ENCODE results near the gene LILRB1. TPM values are rescaled to one million over a fixed set of nuclear protein-coding genes. Genes with fewer than 3 reads are reported as not detected.

Gene LILRB1
- total RNA-seq, 1 donor from 2014 or later, result 1.5 TPM

DNA sequence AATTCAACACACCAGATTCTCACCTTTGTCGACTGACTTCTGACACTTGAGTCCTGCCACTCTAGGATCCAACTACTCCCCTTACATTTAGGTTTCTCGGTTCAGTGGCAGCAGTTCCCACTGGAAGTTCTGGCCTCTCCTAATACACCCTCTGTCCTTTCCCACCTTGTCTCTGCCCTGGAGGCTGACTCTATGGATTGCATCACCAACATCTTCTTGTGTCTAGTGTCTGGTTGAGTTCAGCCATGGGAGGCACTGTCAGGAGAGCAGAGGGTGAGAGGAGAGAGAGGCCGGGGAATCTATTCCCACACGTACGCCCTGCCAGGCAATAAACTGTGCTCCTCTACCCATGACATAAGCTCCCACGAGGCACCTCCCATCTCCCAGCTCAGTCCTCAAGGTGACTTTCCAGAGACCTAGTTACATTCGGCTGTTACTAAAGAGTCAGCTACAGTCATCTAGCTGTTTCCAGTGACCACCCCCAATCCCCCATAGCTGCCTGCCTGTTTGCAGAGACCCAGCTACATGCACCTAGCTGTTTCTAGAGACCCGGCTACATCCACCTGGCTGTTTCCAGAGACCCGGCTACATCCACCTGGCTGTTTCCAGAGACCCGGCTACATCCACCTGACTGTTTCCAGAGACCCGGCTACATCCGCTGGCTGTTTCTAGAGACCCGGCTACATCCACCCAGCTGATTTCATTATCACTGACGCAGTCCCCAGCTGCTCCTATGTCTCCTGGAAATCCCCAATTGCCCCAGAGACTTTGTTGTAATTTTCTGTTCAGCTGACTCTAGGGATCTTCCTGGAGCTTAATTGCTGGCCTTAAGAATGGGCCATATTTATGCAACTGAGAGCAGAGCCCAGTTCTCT, 24.4 kb downstream of the LILRB1 start:
- intact Hi-C loops (cut with micrococcal nuclease), result no loop called here
- Histone ChIP-seq H3K9me3 (replicated peaks) (no peaks in the 10 kb centered on the region), H3K36me3 (no peaks in the 10 kb centered on the region), H3K4me3 (no peak overlapping the region), H3K27me3 (ENCODE audit: low read depth) (peaks cover 65% of the 10 kb centered on the region), H3K27ac (replicated peaks) (no peak overlapping the region), H3K4me1 (no peaks in the 10 kb centered on the region)
- TF ChIP-seq, protein P1, sequence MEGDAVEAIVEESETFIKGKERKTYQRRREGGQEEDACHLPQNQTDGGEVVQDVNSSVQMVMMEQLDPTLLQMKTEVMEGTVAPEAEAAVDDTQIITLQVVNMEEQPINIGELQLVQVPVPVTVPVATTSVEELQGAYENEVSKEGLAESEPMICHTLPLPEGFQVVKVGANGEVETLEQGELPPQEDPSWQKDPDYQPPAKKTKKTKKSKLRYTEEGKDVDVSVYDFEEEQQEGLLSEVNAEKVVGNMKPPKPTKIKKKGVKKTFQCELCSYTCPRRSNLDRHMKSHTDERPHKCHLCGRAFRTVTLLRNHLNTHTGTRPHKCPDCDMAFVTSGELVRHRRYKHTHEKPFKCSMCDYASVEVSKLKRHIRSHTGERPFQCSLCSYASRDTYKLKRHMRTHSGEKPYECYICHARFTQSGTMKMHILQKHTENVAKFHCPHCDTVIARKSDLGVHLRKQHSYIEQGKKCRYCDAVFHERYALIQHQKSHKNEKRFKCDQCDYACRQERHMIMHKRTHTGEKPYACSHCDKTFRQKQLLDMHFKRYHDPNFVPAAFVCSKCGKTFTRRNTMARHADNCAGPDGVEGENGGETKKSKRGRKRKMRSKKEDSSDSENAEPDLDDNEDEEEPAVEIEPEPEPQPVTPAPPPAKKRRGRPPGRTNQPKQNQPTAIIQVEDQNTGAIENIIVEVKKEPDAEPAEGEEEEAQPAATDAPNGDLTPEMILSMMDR (IDR thresholded peaks at IDR 0.05; ENCODE audit: borderline replicate concordance), result no peak
- no peak for DNase-seq

DNA sequence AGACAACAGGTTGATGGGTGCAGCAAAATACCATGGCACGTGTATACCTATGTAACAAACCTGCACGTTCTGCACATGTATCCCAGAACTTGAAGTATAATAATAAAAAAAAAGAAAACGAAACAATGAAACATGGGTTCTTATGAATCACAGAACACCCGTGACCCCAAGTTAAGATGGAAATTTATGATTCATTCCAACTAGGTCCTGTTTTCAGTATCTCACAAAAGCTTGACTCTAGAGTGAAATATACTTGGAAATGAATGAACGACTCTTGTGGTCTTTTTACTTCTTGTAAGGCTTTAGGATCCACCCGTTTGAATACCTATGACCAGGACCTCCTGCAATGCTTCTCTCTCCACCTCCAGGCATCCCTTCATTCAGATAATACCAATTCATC, 29.0 kb downstream of the LILRB1 start:
- Histone ChIP-seq H3K9me3 (replicated peaks) (no peaks in the 10 kb centered on the region), H3K27ac (replicated peaks) (no peak overlapping the region), H3K27me3 (ENCODE audit: low read depth) (peaks cover 72% of the 10 kb centered on the region), H3K36me3 (no peaks in the 10 kb centered on the region), H3K4me1 (no peaks in the 10 kb centered on the region), H3K4me3 (no peak overlapping the region)
- intact Hi-C loops (cut with micrococcal nuclease), result no loop called here
- DNase-seq, result no peak
- TF ChIP-seq, protein P1 (IDR thresholded peaks at IDR 0.05; ENCODE audit: borderline replicate concordance), result no peak

DNA sequence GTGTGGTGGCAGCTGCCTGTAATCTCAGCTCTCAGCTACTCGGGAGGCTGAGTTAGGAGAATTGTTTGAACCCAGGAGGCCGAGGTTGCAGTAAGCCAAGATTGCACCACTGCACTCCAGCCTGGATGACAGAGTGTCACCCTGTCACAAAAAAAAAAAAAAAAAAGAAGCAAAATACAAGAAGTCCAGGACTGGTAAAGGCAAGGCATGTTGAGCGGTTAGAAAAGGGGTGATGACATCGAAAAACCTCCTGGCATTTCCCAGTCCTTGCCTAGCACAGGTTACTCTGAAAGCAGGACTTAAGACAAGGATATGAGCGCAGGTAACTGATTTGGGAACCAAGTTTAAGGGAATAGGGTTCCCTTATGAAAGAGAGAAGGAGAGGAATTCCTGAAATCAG, 30.0 kb downstream of the LILRB1 start:
- TF ChIP-seq, protein P1 (IDR thresholded peaks at IDR 0.05; ENCODE audit: borderline replicate concordance), result no peak
- no peaks in the 10 kb centered on the region for H3K4me1 ChIP-seq
- no peak overlapping the region for H3K27ac ChIP-seq (replicated peaks)
- H3K9me3 ChIP-seq (replicated peaks), result no peaks in the 10 kb centered on the region
- peaks cover 78% of the 10 kb centered on the region for H3K27me3 ChIP-seq (ENCODE audit: low read depth)
- intact Hi-C loops (cut with micrococcal nuclease), result no loop called here
- no peak for DNase-seq
- H3K4me3 ChIP-seq, result no peak overlapping the region
- no peaks in the 10 kb centered on the region for H3K36me3 ChIP-seq

DNA sequence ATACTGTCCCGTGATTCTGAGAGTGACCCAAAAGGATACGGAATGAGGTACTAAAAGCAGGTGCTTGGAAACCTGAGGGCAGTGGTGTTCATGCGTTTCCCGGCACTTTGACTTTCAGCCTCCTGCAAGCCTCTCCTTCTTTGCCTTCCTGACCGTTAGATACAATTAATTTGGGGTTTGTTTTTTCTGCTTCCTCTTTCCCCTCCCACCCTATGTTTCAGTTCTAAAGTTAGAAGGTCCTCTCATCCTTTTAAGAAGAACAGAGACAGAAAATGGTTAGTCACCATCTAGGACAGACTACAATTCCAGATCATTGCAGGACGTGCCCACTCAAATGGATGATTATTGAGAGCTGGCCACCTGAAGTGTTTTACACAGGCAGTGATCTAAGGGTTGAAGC, 30.7 kb downstream of the LILRB1 start:
- Histone ChIP-seq H3K9me3 (replicated peaks) (no peaks in the 10 kb centered on the region), H3K27ac (replicated peaks) (no peak overlapping the region), H3K27me3 (ENCODE audit: low read depth) (peaks cover 76% of the 10 kb centered on the region), H3K4me1 (no peaks in the 10 kb centered on the region), H3K4me3 (no peak overlapping the region), H3K36me3 (no peaks in the 10 kb centered on the region)
- TF ChIP-seq, protein P1 (IDR thresholded peaks at IDR 0.05; ENCODE audit: borderline replicate concordance), result no peak
- intact Hi-C loops (cut with micrococcal nuclease), result no loop called here
- DNase-seq, result no peak

DNA sequence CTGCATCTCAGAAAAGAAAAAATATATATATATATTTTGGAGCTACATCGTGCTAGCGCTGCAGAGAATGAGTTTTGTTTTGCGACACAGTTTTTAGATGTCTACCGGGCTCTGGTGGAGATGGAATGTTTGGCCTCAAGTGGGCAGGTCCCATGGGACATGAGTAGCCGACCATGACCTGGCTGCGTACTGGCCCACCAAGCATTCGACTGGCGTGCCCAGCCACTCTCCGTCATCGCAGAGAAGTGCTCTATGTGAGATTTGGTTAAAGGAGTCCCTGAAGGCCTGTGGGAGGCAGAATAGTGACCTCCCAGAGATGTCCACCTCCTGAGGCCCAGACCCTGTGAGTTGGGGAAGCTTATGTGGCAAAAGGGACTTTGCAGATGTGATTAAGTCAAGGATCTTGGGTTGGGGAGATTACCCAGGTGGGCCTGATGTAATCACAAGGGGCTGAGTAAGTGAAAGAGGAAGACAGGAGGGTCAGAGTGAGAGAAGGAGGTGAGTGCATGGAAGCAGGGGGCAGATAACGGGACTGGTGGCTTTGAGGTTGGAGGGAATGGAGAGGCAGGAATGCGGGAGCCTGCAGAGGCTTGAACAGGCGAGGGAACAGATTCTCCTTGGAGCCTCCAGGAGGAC, 31.7 kb downstream of the LILRB1 start:
- peaks cover 68% of the 10 kb centered on the region for H3K27me3 ChIP-seq (ENCODE audit: low read depth)
- TF ChIP-seq, protein P1 (IDR thresholded peaks at IDR 0.05; ENCODE audit: borderline replicate concordance), result no peak
- no peak overlapping the region for H3K27ac ChIP-seq (replicated peaks)
- DNase-seq, result no peak
- H3K9me3 ChIP-seq (replicated peaks), result peaks cover 2% of the 10 kb centered on the region
- no peak overlapping the region for H3K4me3 ChIP-seq
- intact Hi-C loops (cut with micrococcal nuclease), result no loop called here
- H3K4me1 ChIP-seq, result no peaks in the 10 kb centered on the region
- no peaks in the 10 kb centered on the region for H3K36me3 ChIP-seq

All from left ventricle myocardium inferior (tissue), 1 donor.